WTC11 (cell line): ENCODE data around the gene IQGAP3. TPM values are rescaled to one million over a fixed set of nuclear protein-coding genes. Genes with fewer than 3 reads are reported as not detected.

ENCODE experiments used
- ATAC-seq: fragments of 200-7000 bp; cut with Tn5 transposase; 2 replicates; pipeline ENCODE4 v1.10.0; 2021; ENCODE audit warnings: mild to moderate bottlenecking, moderate library complexity
- Bru-seq: library from RNA; stranded (reverse); fragments of 400-500 nt; gene quantifications from one replicate; lab custom pipeline; 2021; lab: Mats Ljungman, UMichigan
- CTCF ChIA-PET: fragments of 300-600 bp; sonication (Branson Sonifier 250); formaldehyde crosslinking; loops from one replicate; lab custom pipeline; 2021; ENCODE audit warnings: antibody characterized with exemption; lab: Charles Lee
- POLR2A ChIA-PET: fragments of 350-600 bp; sonication (Branson Sonifier 250); formaldehyde crosslinking; loops from one replicate; lab custom pipeline; 2021; ENCODE audit warnings: antibody characterized with exemption; lab: Charles Lee
- DNase-seq: peaks from one replicate; pipeline ENCODE4 v3.0.0; 2021; ENCODE audit warnings: low spot score
- H3K27ac Mint-ChIP-seq: 2 replicates; pipeline ENCODE4 v1.8.0; 2021; ENCODE audit warnings: mixed read lengths
- H3K27me3 Mint-ChIP-seq: 2 replicates; pipeline ENCODE4 v1.8.0; 2021; ENCODE audit warnings: low read depth, mild to moderate bottlenecking, moderate library complexity, mixed read lengths
- H3K36me3 Mint-ChIP-seq: 2 replicates; pipeline ENCODE4 v1.8.0; 2021; ENCODE audit warnings: mixed read lengths
- H3K4me1 Mint-ChIP-seq: 2 replicates; pipeline ENCODE4 v1.8.0; 2022; ENCODE audit warnings: mixed read lengths
- H3K4me3 Mint-ChIP-seq: 2 replicates; pipeline ENCODE4 v1.8.0; 2021; ENCODE audit warnings: mild to moderate bottlenecking, moderate library complexity, mixed read lengths
- H3K9me3 Mint-ChIP-seq: 2 replicates; pipeline ENCODE4 v1.8.0; 2021; ENCODE audit warnings: mixed read lengths
- ETV6 ChIP-seq: sonication (generic); formaldehyde crosslinking; IDR thresholded peaks from 2 replicates; pipeline ENCODE4 v1.8.1; 2022; ENCODE audit warnings: mild to moderate bottlenecking, missing genetic modification reagents
- FOXK1 ChIP-seq: sonication (generic); formaldehyde crosslinking; IDR thresholded peaks from 2 replicates; pipeline ENCODE4 v1.8.0; 2022; ENCODE audit warnings: mild to moderate bottlenecking, moderate library complexity, missing genetic modification reagents
- GABPB1 ChIP-seq: sonication (generic); formaldehyde crosslinking; IDR thresholded peaks from 2 replicates; pipeline ENCODE4 v1.8.1; 2023; ENCODE audit warnings: mild to moderate bottlenecking, missing genetic modification reagents
- MYBL2 ChIP-seq: sonication (generic); formaldehyde crosslinking; IDR thresholded peaks from 2 replicates; pipeline ENCODE4 v1.8.1; 2023; ENCODE audit warnings: mild to moderate bottlenecking, moderate library complexity, missing genetic modification reagents
- NFE2L1 ChIP-seq: sonication (generic); formaldehyde crosslinking; IDR thresholded peaks from 2 replicates; pipeline ENCODE4 v1.8.1; 2023; ENCODE audit warnings: missing genetic modification reagents
- SP1 ChIP-seq: sonication (generic); formaldehyde crosslinking; conservative IDR thresholded peaks from 2 replicates; pipeline ENCODE4 v1.8.1; 2022; ENCODE audit warnings: missing genetic modification reagents
- ZNF423 ChIP-seq: fragments of 250-450 bp; sonication (Bioruptor Pico); IDR thresholded peaks from 2 replicates; pipeline ENCODE4 v2.1.2; 2022; ENCODE audit warnings: mild to moderate bottlenecking, moderate library complexity
- long read RNA-seq, 3 experiments: library from RNA in 1 of 3; library from capped mRNA in 1 of 3; library from polyadenylated mRNA in 1 of 3; unstranded in 2 of 3; stranded (forward) in 1 of 3; transcript quantifications; one replicate each; pipeline ENCODE4 v2.0.0, GENCODE V29; 2021
- total RNA-seq: library from RNA; stranded (reverse); gene quantifications from 3 replicates; pipeline ENCODE4 v1.2.3, GENCODE V29; 2021
- TF ChIP-seq, protein P1 (sequence below): sonication (generic); formaldehyde crosslinking; IDR thresholded peaks from 2 replicates; pipeline ENCODE4 v1.8.0; 2022; ENCODE audit warnings: missing genetic modification reagents
- TF ChIP-seq, protein P2 (sequence below): sonication (generic); formaldehyde crosslinking; IDR thresholded peaks from 2 replicates; pipeline ENCODE4 v1.8.1; 2022; ENCODE audit warnings: low read depth, mild to moderate bottlenecking, moderate library complexity, missing genetic modification reagents, borderline replicate concordance
- TF ChIP-seq, protein P3 (sequence below): sonication (generic); formaldehyde crosslinking; IDR thresholded peaks from 2 replicates; pipeline ENCODE4 v1.8.1; 2023; ENCODE audit warnings: mild to moderate bottlenecking, moderate library complexity, missing genetic modification reagents
- TF ChIP-seq, protein P4 (sequence below): sonication (generic); formaldehyde crosslinking; IDR thresholded peaks from 2 replicates; pipeline ENCODE4 v1.8.1; 2022; ENCODE audit warnings: mild to moderate bottlenecking, moderate library complexity, missing genetic modification reagents

Gene IQGAP3, protein sequence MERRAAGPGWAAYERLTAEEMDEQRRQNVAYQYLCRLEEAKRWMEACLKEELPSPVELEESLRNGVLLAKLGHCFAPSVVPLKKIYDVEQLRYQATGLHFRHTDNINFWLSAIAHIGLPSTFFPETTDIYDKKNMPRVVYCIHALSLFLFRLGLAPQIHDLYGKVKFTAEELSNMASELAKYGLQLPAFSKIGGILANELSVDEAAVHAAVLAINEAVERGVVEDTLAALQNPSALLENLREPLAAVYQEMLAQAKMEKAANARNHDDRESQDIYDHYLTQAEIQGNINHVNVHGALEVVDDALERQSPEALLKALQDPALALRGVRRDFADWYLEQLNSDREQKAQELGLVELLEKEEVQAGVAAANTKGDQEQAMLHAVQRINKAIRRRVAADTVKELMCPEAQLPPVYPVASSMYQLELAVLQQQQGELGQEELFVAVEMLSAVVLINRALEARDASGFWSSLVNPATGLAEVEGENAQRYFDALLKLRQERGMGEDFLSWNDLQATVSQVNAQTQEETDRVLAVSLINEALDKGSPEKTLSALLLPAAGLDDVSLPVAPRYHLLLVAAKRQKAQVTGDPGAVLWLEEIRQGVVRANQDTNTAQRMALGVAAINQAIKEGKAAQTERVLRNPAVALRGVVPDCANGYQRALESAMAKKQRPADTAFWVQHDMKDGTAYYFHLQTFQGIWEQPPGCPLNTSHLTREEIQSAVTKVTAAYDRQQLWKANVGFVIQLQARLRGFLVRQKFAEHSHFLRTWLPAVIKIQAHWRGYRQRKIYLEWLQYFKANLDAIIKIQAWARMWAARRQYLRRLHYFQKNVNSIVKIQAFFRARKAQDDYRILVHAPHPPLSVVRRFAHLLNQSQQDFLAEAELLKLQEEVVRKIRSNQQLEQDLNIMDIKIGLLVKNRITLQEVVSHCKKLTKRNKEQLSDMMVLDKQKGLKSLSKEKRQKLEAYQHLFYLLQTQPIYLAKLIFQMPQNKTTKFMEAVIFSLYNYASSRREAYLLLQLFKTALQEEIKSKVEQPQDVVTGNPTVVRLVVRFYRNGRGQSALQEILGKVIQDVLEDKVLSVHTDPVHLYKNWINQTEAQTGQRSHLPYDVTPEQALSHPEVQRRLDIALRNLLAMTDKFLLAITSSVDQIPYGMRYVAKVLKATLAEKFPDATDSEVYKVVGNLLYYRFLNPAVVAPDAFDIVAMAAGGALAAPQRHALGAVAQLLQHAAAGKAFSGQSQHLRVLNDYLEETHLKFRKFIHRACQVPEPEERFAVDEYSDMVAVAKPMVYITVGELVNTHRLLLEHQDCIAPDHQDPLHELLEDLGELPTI (N-terminal part only)
- total RNA-seq, result 30.8 to 33.3 TPM (median 33.3 TPM) in 3 replicates
- percentile 55 among the genes with signal in this experiment for Bru-seq, nascent RNA
- long read RNA-seq, experiment 1, full-length matches to known transcripts, result 5 of 24 reads
- long read RNA-seq, experiment 1, partial matches to known transcripts, result 13 of 24 reads
- long read RNA-seq, experiment 1, other reads (novel, unspliced or antisense), result 6 of 24 reads
- long read RNA-seq, experiment 2, partial matches to known transcripts, result 12 of 17 reads
- long read RNA-seq, experiment 2, other reads (novel, unspliced or antisense), result 5 of 17 reads
- long read RNA-seq, experiment 3, result 0 reads

DNA sequence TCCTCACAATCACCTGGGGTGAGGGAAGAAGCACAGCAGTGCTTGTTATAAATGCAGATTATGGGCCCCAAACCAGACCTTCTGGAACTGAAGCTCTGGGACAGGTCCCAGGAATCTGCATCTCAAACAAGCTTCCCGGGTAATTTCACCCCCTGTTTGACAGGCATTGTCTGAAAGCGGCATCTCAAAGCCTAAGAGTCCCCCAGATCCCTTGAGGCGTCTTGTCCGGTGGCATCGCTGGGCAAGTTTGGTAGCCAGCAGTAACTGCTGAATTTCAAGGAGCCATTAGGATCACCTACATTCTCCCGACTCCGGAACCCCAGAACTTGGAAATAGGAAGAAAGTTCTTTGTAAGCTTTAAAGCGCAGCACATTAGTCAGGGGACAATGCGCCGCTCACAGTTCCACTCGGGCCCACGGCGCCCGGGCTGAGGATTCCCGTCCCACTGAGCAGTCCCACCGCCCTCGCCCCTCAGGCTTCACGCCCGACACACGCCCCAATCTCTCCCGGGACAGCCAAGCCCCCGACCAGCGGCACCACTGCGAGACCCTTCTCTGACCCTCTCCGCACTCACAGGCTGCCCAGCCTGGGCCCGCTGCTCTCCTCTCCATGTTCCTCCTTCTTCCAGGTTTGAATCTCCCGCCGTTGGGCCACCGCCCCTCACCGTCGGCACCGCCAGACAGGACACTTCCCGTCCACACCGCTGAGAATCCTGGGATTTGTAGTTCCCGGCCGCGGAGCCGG, at the start of gene IQGAP3:
IQGAP3 (minus strand) TSS at position 647 of the 744 bp plus-strand sequence; CDS start at position 611, 36 bp downstream.
- ChIA-PET POLR2A (interaction anchor here (0.7 kb wide), 1 partner anchor 81 kb away, joined by 3 read pairs; no protein-coding TSS in a partner anchor), CTCF (interaction anchor here (0.9 to 2.3 kb wide), 7 partner anchors 13 to 106 kb away, joined by 3 to 15 read pairs (median 3); partner anchors contain the start of gene HAPLN2)
- TF ChIP-seq NFE2L1 (CRISPR knock-in tag) (peak; percentile 89), MYBL2 (peak; percentile 96), SP1 (CRISPR knock-in tag) (peak; percentile 60; the same call in 1 of the 2 replicates), GABPB1 (CRISPR knock-in tag) (peak; percentile 85), ZNF423 (CRISPR knock-in tag) (no peak), ETV6 (0 out of 2 replicates have a peak, but pooled peaks have one; percentile 21), FOXK1 (CRISPR knock-in tag) (peak; percentile 59)
- TF ChIP-seq, protein P1, sequence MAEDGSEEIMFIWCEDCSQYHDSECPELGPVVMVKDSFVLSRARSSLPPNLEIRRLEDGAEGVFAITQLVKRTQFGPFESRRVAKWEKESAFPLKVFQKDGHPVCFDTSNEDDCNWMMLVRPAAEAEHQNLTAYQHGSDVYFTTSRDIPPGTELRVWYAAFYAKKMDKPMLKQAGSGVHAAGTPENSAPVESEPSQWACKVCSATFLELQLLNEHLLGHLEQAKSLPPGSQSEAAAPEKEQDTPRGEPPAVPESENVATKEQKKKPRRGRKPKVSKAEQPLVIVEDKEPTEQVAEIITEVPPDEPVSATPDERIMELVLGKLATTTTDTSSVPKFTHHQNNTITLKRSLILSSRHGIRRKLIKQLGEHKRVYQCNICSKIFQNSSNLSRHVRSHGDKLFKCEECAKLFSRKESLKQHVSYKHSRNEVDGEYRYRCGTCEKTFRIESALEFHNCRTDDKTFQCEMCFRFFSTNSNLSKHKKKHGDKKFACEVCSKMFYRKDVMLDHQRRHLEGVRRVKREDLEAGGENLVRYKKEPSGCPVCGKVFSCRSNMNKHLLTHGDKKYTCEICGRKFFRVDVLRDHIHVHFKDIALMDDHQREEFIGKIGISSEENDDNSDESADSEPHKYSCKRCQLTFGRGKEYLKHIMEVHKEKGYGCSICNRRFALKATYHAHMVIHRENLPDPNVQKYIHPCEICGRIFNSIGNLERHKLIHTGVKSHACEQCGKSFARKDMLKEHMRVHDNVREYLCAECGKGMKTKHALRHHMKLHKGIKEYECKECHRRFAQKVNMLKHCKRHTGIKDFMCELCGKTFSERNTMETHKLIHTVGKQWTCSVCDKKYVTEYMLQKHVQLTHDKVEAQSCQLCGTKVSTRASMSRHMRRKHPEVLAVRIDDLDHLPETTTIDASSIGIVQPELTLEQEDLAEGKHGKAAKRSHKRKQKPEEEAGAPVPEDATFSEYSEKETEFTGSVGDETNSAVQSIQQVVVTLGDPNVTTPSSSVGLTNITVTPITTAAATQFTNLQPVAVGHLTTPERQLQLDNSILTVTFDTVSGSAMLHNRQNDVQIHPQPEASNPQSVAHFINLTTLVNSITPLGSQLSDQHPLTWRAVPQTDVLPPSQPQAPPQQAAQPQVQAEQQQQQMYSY (CRISPR knock-in tag), result no peak; the same call in 1 of the 2 replicates
- TF ChIP-seq, protein P2, sequence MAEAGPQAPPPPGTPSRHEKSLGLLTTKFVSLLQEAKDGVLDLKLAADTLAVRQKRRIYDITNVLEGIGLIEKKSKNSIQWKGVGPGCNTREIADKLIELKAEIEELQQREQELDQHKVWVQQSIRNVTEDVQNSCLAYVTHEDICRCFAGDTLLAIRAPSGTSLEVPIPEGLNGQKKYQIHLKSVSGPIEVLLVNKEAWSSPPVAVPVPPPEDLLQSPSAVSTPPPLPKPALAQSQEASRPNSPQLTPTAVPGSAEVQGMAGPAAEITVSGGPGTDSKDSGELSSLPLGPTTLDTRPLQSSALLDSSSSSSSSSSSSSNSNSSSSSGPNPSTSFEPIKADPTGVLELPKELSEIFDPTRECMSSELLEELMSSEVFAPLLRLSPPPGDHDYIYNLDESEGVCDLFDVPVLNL, result peak; percentile 100
- TF ChIP-seq, protein P3, sequence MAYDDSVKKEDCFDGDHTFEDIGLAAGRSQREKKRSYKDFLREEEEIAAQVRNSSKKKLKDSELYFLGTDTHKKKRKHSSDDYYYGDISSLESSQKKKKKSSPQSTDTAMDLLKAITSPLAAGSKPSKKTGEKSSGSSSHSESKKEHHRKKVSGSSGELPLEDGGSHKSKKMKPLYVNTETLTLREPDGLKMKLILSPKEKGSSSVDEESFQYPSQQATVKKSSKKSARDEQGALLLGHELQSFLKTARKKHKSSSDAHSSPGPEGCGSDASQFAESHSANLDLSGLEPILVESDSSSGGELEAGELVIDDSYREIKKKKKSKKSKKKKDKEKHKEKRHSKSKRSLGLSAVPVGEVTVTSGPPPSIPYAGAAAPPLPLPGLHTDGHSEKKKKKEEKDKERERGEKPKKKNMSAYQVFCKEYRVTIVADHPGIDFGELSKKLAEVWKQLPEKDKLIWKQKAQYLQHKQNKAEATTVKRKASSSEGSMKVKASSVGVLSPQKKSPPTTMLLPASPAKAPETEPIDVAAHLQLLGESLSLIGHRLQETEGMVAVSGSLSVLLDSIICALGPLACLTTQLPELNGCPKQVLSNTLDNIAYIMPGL (CRISPR knock-in tag), result no peak
- TF ChIP-seq, protein P4, sequence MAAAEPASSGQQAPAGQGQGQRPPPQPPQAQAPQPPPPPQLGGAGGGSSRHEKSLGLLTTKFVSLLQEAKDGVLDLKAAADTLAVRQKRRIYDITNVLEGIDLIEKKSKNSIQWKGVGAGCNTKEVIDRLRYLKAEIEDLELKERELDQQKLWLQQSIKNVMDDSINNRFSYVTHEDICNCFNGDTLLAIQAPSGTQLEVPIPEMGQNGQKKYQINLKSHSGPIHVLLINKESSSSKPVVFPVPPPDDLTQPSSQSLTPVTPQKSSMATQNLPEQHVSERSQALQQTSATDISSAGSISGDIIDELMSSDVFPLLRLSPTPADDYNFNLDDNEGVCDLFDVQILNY (CRISPR knock-in tag), result peak; percentile 96
- peak within 1 kb of the TSS; percentile 61; the same call in 1 of the 2 replicates for H3K27ac Mint-ChIP-seq
- H3K4me1 Mint-ChIP-seq, result peaks cover 15% of the 10 kb centered on the region
- ATAC-seq (peak; percentile 98), DNase-seq (peak; percentile 95)
- no peaks in the 10 kb centered on the region for H3K9me3 Mint-ChIP-seq
- no peaks in the 10 kb centered on the region; the same call in 1 of the 2 replicates for H3K27me3 Mint-ChIP-seq
- H3K4me3 Mint-ChIP-seq, result peak within 1 kb of the TSS; percentile 99
- peaks cover 13% of the 10 kb centered on the region for H3K36me3 Mint-ChIP-seq
